ENCODE measurements around the gene PRKCI.
A peak's percentile ranks its signal among the peaks of the same experiment; 100 is the strongest.
"Not testable (repeated sequence)": the region's sequence is repeated elsewhere in the genome, so short reads cannot be mapped to it uniquely, and the experiment has no call there.

Gene PRKCI

GRCh38 chr3:170221924-170222646 lies at the start of gene PRKCI:
PRKCI (plus strand) TSS chr3:170222424; CDS start chr3:170222670, 246 bp downstream.
- peak; percentile 96 for DNase-seq

DNA sequence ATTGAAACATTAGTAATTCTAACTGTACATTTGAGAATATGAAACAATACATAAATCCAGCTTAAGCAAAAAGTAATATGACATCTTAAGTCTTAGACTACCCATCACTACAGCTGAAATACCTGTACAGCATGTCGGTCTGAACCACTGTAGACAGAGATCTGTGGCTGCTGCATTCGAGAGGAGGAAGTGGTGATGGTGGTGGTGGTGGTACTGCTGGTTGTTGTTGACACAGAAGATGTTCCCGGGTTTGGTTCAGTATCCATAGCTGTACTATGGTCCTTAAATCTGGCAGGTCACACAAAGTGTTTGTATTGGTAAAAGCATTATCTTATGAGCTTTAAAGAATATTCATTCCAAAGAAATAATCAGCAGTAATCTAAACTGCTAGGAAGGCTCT lies 43.6 kb upstream of the PRKCI start:
- no peak for DNase-seq

DNA sequence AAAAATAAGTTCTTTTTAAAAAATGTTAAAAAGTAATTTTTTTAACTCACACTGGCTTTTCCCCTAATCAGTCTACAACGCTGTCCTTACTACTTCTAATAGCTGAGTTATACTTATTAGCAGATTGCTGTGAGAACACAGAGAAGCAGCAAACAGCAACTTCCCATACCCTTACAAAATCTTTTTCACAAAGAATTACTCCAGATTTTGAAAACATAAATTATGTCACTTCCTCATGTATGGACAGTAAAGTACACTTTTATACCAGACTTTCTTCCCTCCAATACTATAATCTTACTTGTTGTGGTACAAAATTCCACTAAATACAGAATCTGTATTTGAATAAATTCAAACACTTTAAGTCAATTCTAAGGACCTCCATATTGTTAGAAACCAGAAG lies 42.8 kb upstream of the PRKCI start:
- DNase-seq, result no peak

DNA sequence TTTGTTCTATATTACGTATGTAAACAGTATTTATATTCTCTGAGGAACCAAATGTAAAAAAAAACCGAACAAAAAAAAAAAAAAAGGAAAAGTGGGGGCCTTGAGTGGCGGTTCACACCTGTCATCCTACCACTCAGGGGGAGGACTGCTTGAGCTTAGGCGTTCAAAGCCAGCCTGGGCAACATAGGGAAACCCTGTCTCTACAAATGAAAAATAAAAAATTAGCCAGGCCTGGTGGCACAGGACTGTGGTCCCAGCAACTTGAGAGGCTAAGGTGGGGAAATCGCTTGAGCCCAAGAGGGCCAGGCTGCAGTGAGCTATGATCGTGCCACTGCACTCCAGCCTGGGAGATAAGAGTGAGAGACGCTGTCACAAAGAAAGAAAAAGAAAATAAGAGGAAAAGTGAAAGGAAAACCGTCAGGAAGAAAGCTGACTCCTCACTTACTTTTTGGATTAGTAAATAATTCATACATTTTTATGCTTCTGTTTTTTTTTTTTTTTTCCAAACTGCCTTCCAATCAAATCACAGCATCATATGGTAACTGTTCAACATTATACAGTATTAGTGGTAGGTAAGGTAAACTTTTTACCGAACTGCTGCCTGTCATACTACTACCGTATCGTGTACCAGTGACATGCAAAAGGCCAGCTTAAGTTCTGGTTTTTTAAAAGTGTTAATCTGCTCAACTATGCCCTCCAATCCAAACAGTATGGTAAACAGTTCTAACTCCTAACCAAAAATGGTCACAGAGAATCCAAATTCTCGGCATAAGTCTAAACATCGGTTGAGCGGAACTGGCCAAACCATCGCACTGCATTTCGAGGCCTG lies 41.9 kb upstream of the PRKCI start:
- no peak for DNase-seq

GRCh38 chr3:170180908-170181885 lies 41.0 kb upstream of the PRKCI start, which contains the start of gene PHC3:
PHC3 (minus strand) TSS chr3:170181733; CDS start chr3:170181715, 18 bp downstream.
- DNase-seq, result peak; percentile 79

DNA sequence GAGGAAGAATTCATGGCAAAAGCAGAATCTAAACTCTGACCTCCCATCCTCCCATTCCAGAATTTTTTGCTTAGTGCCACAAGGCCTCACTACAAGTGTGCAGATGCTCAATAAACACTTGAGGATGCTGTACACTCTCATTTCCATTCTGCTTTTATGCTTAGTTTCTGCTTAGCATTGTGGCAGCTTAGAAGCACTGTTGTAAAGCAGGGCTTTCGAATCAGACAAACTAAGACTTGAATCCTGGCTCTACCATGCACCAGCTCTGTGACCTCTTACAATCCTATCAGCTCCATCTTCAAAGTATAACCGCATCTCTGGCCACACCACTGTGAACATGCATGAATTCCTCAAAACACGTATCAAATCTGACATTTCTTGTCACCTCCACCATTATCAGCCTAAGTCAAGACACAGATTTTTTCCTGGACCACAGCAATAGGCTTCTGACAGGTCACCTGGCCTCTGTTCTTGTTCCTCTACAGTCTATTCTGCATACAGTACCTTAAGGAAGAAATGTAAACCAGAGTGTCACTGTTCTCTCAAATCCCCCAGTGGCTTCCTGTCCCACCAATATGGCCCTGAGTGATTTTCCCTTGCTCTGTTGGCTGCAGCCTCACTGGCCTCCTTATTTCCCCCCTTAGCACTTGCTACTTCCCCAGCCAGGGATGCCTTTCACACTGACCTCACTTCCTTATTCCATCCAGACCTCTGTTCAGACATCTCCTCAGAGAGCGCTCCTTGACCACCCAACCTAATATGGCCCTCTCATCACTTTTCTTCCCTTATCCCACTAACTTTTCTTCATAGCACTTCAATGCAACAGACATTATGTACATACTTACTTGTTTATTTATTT lies 32.6 kb upstream of the PRKCI start:
- no peak for DNase-seq

DNA sequence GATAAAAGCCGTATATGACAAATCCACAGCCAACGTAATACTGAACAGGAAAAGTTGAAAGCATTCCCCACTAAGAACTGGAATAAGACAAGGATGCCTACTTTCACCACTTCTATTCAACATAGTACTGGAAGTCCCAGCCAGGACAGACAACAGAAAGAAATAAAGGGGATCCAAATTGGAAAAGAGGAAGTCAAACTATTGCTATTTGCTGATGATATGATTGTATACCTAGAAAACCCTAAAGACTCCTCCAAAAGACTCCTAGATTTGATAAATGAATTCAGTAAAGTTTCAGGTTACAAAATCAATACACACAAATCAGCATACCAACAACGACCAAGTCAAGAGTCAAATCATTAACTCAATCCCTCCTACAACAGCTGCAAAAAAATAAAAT lies 26.5 kb upstream of the PRKCI start:
- not testable (repeated sequence) for DNase-seq

GRCh38 chr3:170196833-170197232 lies 25.4 kb upstream of the PRKCI start:
- no peak for DNase-seq

- DNase-seq, result no peak
These were observed 21.2 kb upstream of the PRKCI start for GRCh38 chr3:170200987-170201386.

DNA sequence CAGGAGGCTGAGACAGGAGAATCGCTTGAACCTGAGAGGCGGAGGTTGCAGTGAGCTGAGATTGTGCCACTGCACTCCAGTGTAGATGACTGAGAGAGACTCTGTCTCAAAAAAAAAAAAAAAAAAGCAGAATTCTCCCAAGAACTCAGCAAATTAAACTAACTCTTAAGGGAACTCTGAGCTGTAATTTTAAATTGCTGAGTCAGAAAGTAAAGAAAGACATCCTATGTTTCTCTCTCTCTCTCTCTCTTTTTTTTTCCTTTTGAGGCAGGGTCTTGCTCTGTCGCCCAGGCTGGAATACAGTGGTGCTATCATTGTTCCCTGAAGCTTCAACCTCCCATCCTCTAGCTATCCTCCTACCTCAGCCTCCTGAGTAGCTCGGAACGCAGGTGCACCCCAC lies 20.7 kb upstream of the PRKCI start:
- DNase-seq, result no peak

DNA sequence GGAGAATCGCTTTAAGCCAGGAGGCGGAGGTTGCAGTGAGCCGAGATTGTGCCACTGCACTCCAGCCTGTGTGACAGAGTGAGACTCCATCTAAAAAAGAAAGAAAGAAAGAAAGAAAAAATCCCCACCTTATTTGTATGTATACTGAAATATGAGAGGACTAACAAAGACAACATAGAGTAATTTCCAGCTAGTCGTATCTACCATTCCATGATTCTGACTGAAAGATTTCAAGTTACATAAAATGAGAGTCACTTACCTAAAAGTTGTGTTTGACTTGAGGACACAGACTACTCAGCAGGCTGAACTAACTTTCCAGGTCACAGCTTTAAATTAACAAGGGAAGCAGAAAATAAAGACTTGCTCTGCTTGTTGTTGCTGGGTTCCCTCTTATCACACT lies 18.8 kb upstream of the PRKCI start:
- no peak for DNase-seq

DNA sequence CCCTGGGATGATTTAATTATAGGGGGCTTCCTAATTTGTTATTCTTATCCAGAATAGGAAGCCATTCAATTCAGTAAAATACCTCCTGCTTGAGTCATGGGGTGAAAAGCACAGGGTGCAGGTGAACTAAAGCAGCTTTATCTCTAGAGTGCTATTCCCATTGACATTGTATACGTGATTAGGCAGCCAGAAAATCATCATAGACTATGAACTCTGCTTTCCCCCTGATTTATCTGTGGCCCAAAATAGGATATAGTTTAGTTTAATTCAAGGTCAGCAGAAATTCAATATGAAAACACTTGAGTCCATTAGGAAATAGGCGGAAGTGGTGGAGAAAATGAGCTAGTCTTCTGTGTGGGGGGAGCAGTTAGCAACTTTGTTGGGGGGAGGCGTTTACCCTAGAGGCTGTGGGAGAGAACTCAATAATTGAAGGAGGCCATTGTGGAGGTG lies 18.2 kb upstream of the PRKCI start:
- DNase-seq, result no peak

DNA sequence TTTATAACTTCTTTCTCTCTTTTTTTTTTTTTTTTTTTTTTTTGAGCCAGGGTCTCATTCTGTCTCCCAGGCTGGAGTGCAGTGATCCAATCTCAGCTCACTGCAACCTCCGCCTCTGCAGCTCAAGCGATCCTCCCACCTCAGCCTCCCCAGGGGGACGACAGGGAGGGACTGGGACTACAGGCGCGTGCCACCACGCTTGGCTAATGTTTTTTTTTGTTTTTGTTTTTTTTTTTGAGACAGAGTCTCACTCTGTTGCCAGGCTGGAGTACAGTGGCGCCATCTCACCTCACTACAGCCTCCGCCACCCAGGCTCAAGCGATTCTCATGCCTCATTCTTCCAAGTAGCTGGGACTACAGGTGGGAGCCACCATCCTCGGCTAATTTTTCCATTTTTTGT lies 17.7 kb upstream of the PRKCI start:
- DNase-seq, result no peak

DNA sequence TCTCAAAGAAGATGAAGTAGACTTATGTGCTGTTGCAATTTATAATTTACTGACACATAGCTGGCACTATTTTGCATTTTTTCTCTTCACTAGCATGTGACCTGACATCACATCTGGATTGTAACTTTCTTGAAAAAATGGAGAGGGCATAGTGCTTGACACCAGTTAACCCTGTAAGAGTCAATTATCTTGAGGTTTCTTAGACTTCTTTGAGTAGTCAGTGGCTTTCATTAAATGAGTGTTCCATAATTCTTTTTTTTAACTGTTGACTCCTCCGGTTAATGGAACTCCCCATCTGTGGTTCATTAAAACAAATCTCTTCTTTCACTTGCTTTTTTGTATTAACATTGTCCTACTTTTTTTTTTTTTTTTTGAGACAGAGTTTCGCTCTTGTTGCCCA lies 16.9 kb upstream of the PRKCI start:
- DNase-seq, result no peak

GRCh38 chr3:170206164-170206762 lies 16.0 kb upstream of the PRKCI start:
- DNase-seq, result not testable (repeated sequence)

DNA sequence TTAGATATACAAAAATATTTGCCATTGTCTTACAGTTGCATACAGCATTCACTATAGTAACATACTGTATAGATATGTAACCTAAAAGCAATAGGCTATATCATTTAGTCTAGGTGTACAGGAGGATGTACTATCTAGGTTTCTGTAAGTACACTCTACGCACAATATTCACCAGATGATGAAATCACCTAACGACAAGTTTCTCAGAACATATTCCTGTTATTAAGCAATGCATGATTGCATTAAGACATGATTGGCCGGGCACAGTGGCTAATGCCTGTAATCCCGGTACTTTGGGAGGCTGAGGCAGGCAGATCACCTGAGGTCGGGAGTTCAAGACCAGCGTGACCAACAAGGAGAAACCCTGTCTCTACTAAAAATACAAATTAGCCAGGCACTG lies 14.5 kb upstream of the PRKCI start:
- DNase-seq, result no peak

DNA sequence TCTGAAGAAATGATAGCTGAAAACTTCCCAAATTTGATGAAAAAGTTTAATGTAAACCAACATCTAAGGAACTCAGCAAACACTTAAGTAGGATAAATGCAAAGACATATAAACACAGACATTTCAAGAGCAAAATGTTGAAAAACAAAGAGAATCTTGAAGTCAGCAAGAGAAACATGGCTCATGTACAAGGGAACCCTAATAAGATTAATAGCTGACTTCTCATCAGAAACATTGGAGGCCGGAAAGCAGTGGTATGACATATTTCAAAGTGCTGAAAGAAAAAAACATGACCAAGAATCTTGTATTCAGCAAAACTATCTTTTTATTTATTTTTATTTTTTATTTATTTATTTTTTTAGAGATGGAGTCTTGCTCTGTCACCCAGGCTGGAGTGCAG lies 10.6 kb upstream of the PRKCI start:
- no peak for DNase-seq

DNA sequence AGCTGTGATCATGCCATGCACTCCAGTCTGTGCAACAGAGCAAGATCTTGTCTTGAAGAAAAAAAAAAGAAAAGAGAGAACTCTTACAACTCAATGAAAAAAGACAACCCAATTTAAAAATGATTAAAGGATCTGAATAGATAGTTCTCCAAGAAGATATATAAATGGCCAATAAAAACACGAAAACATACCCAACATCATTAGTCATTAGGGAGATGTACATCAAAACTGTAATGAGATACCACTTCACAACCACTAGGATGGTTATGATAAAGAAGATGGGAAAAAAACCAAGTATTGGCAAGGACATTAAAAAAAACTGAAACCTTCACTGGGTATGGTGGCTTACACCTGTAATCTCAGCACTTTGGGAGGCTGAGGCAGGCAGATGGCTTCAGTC lies 2.4 kb upstream of the PRKCI start:
- DNase-seq, result no peak

- no peak for DNase-seq
These were observed 1.4 kb upstream of the PRKCI start for GRCh38 chr3:170220871-170221270.

DNA sequence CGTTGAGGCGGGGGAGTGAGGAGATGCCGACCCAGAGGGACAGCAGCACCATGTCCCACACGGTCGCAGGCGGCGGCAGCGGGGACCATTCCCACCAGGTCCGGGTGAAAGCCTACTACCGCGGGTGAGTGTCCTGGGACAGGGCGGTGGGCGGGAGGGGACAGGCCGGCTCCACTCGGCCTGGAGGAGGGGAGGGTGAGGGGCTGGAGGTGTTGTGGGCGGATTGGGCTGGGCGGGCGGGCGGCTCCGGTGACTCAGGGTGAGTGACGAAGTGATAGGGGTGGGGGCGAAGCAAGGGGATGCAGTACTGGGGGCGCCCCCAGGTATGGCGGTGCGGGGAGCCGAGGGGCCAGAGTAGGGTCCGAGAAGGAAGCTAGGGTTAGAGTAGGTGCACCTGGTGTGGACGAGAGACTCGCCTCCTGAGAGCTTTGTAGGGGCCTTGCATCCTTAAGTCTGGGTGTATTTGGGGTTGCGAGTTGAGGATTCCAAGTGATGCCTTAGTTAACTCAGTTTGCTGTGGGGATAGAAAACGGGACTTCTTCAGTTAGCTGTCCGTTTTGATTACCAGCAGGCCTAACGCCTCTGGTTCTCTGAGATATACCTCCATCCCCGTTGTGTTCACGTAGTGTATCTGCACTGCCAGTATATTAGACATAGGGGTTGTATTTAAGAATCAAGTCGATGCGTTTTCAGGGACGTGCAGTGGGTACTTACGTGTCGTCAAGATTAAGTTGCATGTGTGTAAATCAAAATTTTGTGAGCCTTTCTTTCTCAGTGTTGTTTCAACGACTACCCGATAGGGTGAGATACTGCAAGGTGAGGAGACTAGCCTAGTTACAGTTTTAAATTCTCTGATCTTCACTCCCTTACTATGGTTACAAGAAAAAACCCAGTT lies 670 bp downstream of the PRKCI start:
- DNase-seq, result peak; percentile 56

Data from NCI-H510A (cell line).